ENCODE results near the gene GRM7. TPM values are rescaled to one million over a fixed set of nuclear protein-coding genes. Genes with fewer than 3 reads are reported as not detected.

The GRM7 gene
- total RNA-seq, 4 donors from 2014 or later, result 0.40 TPM; not detected in 3

DNA sequence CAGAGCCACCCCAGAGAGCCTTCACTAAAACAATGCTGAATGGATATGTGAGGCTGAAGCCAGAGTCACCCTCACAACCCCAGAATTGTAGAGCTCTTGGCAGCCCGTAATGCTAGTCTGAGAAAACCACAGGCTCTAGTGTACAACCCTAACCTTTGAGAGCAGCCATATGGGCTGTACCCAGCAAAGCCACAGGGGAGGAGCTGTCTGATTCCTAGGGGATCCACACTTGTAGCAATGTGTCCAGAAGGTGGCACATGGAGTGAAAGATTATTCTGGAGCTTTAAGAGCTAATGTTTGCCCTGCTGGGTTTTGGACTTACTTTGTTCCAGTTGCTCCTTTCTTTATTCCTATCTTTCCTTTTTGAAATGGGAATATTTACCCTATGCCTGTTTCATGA lies 626.8 kb downstream of the GRM7 start:
- H3K27ac ChIP-seq, result no peak overlapping the region
- DNase-seq, result no peak
- no peaks in the 10 kb centered on the region for H3K4me1 ChIP-seq
- H3K27me3 ChIP-seq, result no peaks in the 10 kb centered on the region
- no peak overlapping the region for H3K4me3 ChIP-seq
- no peak for TF ChIP-seq POLR2A (IDR thresholded peaks at IDR 0.05)
- TF ChIP-seq, protein P1, sequence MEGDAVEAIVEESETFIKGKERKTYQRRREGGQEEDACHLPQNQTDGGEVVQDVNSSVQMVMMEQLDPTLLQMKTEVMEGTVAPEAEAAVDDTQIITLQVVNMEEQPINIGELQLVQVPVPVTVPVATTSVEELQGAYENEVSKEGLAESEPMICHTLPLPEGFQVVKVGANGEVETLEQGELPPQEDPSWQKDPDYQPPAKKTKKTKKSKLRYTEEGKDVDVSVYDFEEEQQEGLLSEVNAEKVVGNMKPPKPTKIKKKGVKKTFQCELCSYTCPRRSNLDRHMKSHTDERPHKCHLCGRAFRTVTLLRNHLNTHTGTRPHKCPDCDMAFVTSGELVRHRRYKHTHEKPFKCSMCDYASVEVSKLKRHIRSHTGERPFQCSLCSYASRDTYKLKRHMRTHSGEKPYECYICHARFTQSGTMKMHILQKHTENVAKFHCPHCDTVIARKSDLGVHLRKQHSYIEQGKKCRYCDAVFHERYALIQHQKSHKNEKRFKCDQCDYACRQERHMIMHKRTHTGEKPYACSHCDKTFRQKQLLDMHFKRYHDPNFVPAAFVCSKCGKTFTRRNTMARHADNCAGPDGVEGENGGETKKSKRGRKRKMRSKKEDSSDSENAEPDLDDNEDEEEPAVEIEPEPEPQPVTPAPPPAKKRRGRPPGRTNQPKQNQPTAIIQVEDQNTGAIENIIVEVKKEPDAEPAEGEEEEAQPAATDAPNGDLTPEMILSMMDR (IDR thresholded peaks at IDR 0.05), result no peak
- no peaks in the 10 kb centered on the region for H3K36me3 ChIP-seq
- no peaks in the 10 kb centered on the region for H3K9me3 ChIP-seq

DNA sequence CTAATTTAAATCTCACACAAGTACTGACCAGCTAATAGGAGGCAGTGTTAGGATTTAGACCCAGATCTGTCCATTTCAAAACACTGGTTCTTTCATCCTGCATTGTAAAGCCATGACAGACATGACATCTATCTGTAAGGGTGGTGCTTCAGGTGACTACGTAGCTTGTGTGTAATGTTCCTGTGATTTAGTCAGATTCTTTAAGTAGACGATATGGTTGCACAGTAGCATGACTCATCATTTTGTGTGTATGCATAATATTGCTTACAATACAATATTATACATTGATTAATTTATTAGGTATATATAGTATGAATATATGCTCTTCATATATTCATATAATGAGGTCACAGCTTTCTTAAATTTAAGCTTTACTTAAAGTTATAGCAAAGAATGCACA lies 628.5 kb downstream of the GRM7 start:
- Histone ChIP-seq H3K27me3 (no peaks in the 10 kb centered on the region), H3K4me3 (no peak overlapping the region), H3K9me3 (no peaks in the 10 kb centered on the region), H3K36me3 (no peaks in the 10 kb centered on the region), H3K4me1 (no peaks in the 10 kb centered on the region), H3K27ac (no peak overlapping the region)
- DNase-seq, result no peak
- TF ChIP-seq, protein P1 (IDR thresholded peaks at IDR 0.05), result no peak
- TF ChIP-seq POLR2A (IDR thresholded peaks at IDR 0.05), result no peak

DNA sequence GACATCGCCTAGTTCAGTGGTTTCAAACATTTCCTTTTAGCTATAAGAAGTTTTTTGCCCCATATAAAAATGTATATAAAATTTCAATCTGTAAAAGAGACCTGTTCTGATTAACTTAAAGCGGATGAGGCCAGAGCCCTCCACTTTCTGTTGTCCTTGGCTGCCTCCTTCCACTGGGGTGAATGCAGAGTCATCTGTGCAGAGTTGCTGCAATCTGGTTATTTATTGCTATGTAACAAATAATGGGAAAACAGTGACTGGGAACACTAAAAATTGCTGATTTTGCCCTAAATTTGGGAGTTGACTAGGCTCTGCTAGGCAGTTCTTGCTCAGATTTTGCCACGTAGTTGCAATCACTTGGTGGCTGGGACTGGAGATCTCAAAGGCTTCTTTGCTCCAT lies 637.8 kb downstream of the GRM7 start:
- no peaks in the 10 kb centered on the region for H3K27me3 ChIP-seq
- TF ChIP-seq, protein P1 (IDR thresholded peaks at IDR 0.05), result no peak
- TF ChIP-seq POLR2A (IDR thresholded peaks at IDR 0.05), result no peak
- H3K9me3 ChIP-seq, result no peaks in the 10 kb centered on the region
- H3K4me3 ChIP-seq, result no peak overlapping the region
- H3K27ac ChIP-seq, result no peak overlapping the region
- no peaks in the 10 kb centered on the region for H3K36me3 ChIP-seq
- no peaks in the 10 kb centered on the region for H3K4me1 ChIP-seq
- DNase-seq, result no peak

DNA sequence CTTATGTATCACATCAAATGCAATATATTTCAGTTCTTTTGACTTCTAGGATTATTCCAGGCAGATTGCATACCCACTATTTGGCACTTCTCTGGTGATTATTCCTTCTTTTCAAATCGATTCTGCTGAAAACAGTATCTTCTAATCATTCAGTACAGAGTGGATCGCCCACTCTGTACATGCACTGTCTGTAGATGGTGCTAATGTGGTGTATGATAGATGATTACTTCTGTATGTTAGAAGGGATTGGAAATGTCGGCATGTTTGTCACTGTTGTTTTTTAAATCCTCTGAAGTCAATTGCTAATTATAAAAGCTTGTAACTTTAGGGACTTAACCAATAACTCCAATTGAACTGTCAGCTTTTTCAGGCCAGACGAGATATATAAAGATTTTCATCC lies 642.5 kb downstream of the GRM7 start:
- H3K4me3 ChIP-seq, result no peak overlapping the region
- H3K36me3 ChIP-seq, result no peaks in the 10 kb centered on the region
- H3K9me3 ChIP-seq, result no peaks in the 10 kb centered on the region
- no peaks in the 10 kb centered on the region for H3K4me1 ChIP-seq
- H3K27me3 ChIP-seq, result no peaks in the 10 kb centered on the region
- DNase-seq, result no peak
- TF ChIP-seq POLR2A (IDR thresholded peaks at IDR 0.05), result no peak
- TF ChIP-seq, protein P1 (IDR thresholded peaks at IDR 0.05), result no peak
- no peak overlapping the region for H3K27ac ChIP-seq

GRCh38 chr3:7504886-7505775 lies 644.2 kb downstream of the GRM7 start:
- Histone ChIP-seq H3K4me3 (no peak overlapping the region), H3K4me1 (no peaks in the 10 kb centered on the region), H3K27ac (peak overlapping the region in 1 of 4 donors; percentile 10), H3K27me3 (no peaks in the 10 kb centered on the region), H3K36me3 (no peaks in the 10 kb centered on the region), H3K9me3 (no peaks in the 10 kb centered on the region)
- no peak for DNase-seq
- no peak for TF ChIP-seq POLR2A (IDR thresholded peaks at IDR 0.05)
- TF ChIP-seq, protein P1 (IDR thresholded peaks at IDR 0.05), result no peak
